Caco-2 (cell line): ENCODE measurements around the gene GP9. TPM values are rescaled to one million over a fixed set of nuclear protein-coding genes. Genes with fewer than 3 reads are reported as not detected.

Experiments used
- BruUV-seq: library from RNA; stranded (reverse); fragments of 400-500 nt; replicated peaks from 2 replicates; lab custom pipeline; 2021; lab: Mats Ljungman, UMichigan
- CTCF ChIA-PET: fragments of 300-600 bp; sonication (Branson Sonifier 250); formaldehyde crosslinking; loops from one replicate; lab custom pipeline; 2022; ENCODE audit warnings: antibody characterized with exemption; lab: Charles Lee
- POLR2A ChIA-PET: fragments of 300-600 bp; sonication (Branson Sonifier 250); formaldehyde crosslinking; loops from one replicate; lab custom pipeline; 2022; ENCODE audit warnings: antibody characterized with exemption; lab: Charles Lee
- DNase-seq, 2 experiments: peaks; one replicate each; pipeline versions ENCODE4 v3.0.0 to v3.0.0-alpha.2; 2020 to 2022
- H3K27me3 ChIP-seq: replicated peaks from 2 replicates; pipeline ENCODE4 v1.6.0; 2011; ENCODE audit warnings: low read length; ENCODE audit not compliant: control insufficient read depth, insufficient read depth
- H3K36me3 ChIP-seq: 2 replicates; pipeline ENCODE4 v1.5.1; 2011; ENCODE audit warnings: low read length; ENCODE audit not compliant: control insufficient read depth, insufficient read depth
- H3K4me1 ChIP-seq: fragments of 250-450 bp; sonication (Bioruptor Pico); 2 replicates; pipeline ENCODE4 v1.5.1; 2020; ENCODE audit warnings: mild to moderate bottlenecking
- H3K4me3 ChIP-seq: 2 replicates; pipeline ENCODE4 v1.5.1; 2011; ENCODE audit warnings: low read depth, mild to moderate bottlenecking, control low read depth, low read length
- H3K9me3 ChIP-seq: fragments of 250-450 bp; sonication (Bioruptor Pico); 2 replicates; pipeline ENCODE4 v1.5.1; 2020; ENCODE audit warnings: mild to moderate bottlenecking, moderate library complexity
- H3K27ac Mint-ChIP-seq: one replicate; pipeline ENCODE4 v1.8.0; 2022; ENCODE audit warnings: mixed read lengths; ENCODE audit not compliant: unreplicated experiment
- H3K27me3 Mint-ChIP-seq: one replicate; pipeline ENCODE4 v1.8.0; 2022; ENCODE audit warnings: mixed read lengths; ENCODE audit not compliant: insufficient read depth, unreplicated experiment
- H3K36me3 Mint-ChIP-seq: one replicate; pipeline ENCODE4 v1.8.0; 2022; ENCODE audit warnings: mild to moderate bottlenecking, mixed read lengths; ENCODE audit not compliant: insufficient read depth, unreplicated experiment
- H3K4me1 Mint-ChIP-seq: one replicate; pipeline ENCODE4 v1.8.0; 2022; ENCODE audit warnings: low read depth, mixed read lengths; ENCODE audit not compliant: unreplicated experiment
- H3K4me3 Mint-ChIP-seq: one replicate; pipeline ENCODE4 v1.8.0; 2022; ENCODE audit warnings: mild to moderate bottlenecking, moderate library complexity, mixed read lengths; ENCODE audit not compliant: unreplicated experiment
- H3K9me3 Mint-ChIP-seq: one replicate; pipeline ENCODE4 v1.8.0; 2022; ENCODE audit warnings: mixed read lengths; ENCODE audit not compliant: unreplicated experiment
- intact Hi-C: fragments of 100-400 bp; cut with micrococcal nuclease; formaldehyde crosslinking; loops from one replicate; pipeline ENCODE4 v1.10.0; 2022; ENCODE audit not compliant: unreplicated experiment
- total RNA-seq: library from RNA; stranded (reverse); gene quantifications from 2 replicates; pipeline ENCODE4 v1.2.3, GENCODE V29; 2022
- TF ChIP-seq, protein P1 (sequence below), 2 experiments: fragments of 200-600 bp in 1 of 2; IDR thresholded peaks; 1 replicate in 1 of 2; 2 replicates in 1 of 2; pipeline versions ENCODE4 v1.5.1 to v1.8.0; 2011 to 2022; ENCODE audit warnings: antibody characterized with exemption in 1 of 2, control low read depth in 1 of 2, inconsistent platforms in 1 of 2, low read depth in 1 of 2, low read length in 1 of 2, mild to moderate bottlenecking in 1 of 2, moderate library complexity in 1 of 2; ENCODE audit not compliant: insufficient read depth in 1 of 2, severe bottlenecking in 1 of 2, unreplicated experiment in 1 of 2

The GP9 gene
- total RNA-seq, 1 experiment from 2014 or later = not detected

DNA sequence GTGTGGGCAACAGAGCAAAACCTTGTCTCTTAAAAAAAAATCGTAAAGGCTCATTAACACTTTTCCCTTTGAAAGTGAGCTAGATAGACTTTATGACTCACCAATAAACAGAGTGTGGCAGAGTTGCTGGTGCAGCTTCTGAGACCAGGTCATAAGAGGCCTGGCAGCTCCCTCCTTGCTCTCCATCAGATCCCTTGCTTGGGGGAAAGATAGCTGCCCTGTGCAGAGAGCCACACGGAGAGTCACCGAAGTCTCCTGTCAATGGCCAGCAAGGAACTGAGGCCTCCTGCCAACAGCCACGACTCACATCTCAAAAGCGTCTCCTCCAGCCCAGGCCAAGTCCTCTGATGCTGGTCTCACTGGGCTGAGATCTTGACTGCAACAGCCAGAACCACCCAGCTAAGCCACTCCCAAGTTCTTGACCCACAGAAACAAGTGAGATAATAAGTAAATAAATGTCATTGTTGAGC is 8.7 kb upstream of the GP9 start:
- Mint-ChIP-seq H3K27ac (no peak overlapping the region), H3K4me1 (peaks cover 14% of the 10 kb centered on the region), H3K9me3 (no peaks in the 10 kb centered on the region), H3K36me3 (no peaks in the 10 kb centered on the region), H3K4me3 (no peak overlapping the region), H3K27me3 (no peaks in the 10 kb centered on the region)
- no peak for DNase-seq
- Histone ChIP-seq H3K4me1 (peaks cover 35% of the 10 kb centered on the region), H3K4me3 (no peak overlapping the region), H3K36me3 (no peaks in the 10 kb centered on the region), H3K9me3 (no peaks in the 10 kb centered on the region), H3K27me3 (no peaks in the 10 kb centered on the region)
- CTCF ChIA-PET = interaction anchor here (1.4 kb wide), 1 partner anchor 82 kb away, joined by 7 read pairs; no protein-coding TSS in a partner anchor
- BruUV-seq = no TSS peak
- POLR2A ChIA-PET = no interaction called here
- intact Hi-C loops = loop anchor here (2.0 kb wide), 1 partner anchor 69 kb away; the partner anchor contains the start of gene RAB43
- TF ChIP-seq, protein P1, sequence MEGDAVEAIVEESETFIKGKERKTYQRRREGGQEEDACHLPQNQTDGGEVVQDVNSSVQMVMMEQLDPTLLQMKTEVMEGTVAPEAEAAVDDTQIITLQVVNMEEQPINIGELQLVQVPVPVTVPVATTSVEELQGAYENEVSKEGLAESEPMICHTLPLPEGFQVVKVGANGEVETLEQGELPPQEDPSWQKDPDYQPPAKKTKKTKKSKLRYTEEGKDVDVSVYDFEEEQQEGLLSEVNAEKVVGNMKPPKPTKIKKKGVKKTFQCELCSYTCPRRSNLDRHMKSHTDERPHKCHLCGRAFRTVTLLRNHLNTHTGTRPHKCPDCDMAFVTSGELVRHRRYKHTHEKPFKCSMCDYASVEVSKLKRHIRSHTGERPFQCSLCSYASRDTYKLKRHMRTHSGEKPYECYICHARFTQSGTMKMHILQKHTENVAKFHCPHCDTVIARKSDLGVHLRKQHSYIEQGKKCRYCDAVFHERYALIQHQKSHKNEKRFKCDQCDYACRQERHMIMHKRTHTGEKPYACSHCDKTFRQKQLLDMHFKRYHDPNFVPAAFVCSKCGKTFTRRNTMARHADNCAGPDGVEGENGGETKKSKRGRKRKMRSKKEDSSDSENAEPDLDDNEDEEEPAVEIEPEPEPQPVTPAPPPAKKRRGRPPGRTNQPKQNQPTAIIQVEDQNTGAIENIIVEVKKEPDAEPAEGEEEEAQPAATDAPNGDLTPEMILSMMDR (IDR thresholded peaks at IDR 0.05; ENCODE audit: insufficient read depth in 1 of 2, low read depth in 1 of 2, low read length in 1 of 2, severe bottlenecking in 1 of 2, unreplicated experiment in 1 of 2) = no peak

DNA sequence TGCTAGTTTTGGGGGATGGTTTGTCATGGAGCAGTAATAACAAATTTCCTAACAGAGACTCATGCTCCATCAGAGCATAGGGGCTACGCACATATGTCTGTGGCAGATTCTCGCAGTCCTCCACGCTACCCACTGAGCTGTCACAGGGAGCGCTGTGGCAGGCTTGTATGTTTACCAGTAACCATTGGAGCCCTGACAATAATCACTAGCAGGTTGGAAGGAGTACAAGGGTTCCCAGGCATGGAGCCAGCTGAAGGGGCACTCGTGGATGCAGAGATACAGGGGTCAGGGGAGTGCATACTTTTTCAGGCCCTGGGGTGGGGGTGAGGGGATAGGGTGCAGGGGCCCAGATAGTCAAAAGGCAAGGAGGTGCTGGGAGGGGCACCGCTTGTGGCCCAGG is 7.9 kb upstream of the GP9 start:
- no peaks in the 10 kb centered on the region for H3K27me3 ChIP-seq
- no peaks in the 10 kb centered on the region for H3K9me3 ChIP-seq
- no peaks in the 10 kb centered on the region for H3K36me3 ChIP-seq
- TF ChIP-seq, protein P1 (IDR thresholded peaks at IDR 0.05; ENCODE audit: insufficient read depth in 1 of 2, low read depth in 1 of 2, low read length in 1 of 2, severe bottlenecking in 1 of 2, unreplicated experiment in 1 of 2) = no peak
- Mint-ChIP-seq H3K9me3 (no peaks in the 10 kb centered on the region), H3K4me1 (peaks cover 16% of the 10 kb centered on the region), H3K27me3 (no peaks in the 10 kb centered on the region), H3K27ac (peak overlapping the region; percentile 16), H3K36me3 (no peaks in the 10 kb centered on the region), H3K4me3 (peak overlapping the region; percentile 40)
- ChIA-PET CTCF (interaction anchor here (1.4 kb wide), 1 partner anchor 82 kb away, joined by 7 read pairs; no protein-coding TSS in a partner anchor), POLR2A (no interaction called here)
- H3K4me1 ChIP-seq = peaks cover 35% of the 10 kb centered on the region
- no peak for DNase-seq
- BruUV-seq = no TSS peak
- H3K4me3 ChIP-seq = no peak overlapping the region
- intact Hi-C loops = loop anchor here (1.0 to 2.0 kb wide), 3 partner anchors 25 to 109 kb away; partner anchors contain the start of genes ISY1 and RAB43

DNA sequence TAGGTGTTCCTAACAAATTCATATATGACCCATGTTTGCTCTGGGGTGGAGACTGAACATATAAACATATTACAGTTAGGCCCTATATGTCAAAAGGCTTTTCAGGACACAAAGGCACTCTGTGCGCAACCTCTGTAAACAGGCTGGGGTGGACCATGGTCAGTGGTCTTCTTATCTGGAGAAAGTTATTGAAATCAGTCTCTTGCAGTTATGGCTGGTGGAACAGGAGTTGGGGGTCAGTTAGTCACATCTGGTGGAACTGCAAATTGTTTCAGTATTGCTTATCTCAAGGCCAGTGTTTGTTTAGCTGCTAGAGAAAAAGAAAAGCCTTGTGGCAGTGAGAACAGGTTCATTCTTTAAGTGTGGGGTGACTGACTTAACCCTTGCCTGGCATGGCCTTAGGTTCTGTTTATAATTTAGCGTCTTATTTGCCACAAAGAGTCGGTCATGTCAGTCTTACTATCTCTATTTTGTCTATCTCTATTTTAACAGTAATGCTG is 5.9 kb upstream of the GP9 start:
- TF ChIP-seq, protein P1 (IDR thresholded peaks at IDR 0.05; ENCODE audit: insufficient read depth in 1 of 2, low read depth in 1 of 2, low read length in 1 of 2, severe bottlenecking in 1 of 2, unreplicated experiment in 1 of 2) = no peak
- H3K27me3 ChIP-seq = no peaks in the 10 kb centered on the region
- peaks cover 35% of the 10 kb centered on the region for H3K4me1 ChIP-seq
- H3K9me3 ChIP-seq = no peaks in the 10 kb centered on the region
- H3K4me3 ChIP-seq = no peak overlapping the region
- BruUV-seq = no TSS peak
- Mint-ChIP-seq H3K27me3 (no peaks in the 10 kb centered on the region), H3K4me1 (peaks cover 16% of the 10 kb centered on the region), H3K4me3 (peak overlapping the region; percentile 27), H3K9me3 (no peaks in the 10 kb centered on the region), H3K36me3 (no peaks in the 10 kb centered on the region), H3K27ac (peak overlapping the region; percentile 35)
- peak; percentile 60 to 63 for DNase-seq
- POLR2A ChIA-PET = no interaction called here
- no peaks in the 10 kb centered on the region for H3K36me3 ChIP-seq
- intact Hi-C loops = loop anchor here (2.0 kb wide), 1 partner anchor 190 kb away; no protein-coding TSS in a partner anchor
- CTCF ChIA-PET = interaction anchor here (0.9 to 2.8 kb wide), 5 partner anchors 39 to 191 kb away, joined by 3 to 31 read pairs (median 21); partner anchors contain the start of gene RAB43
